Stimulated activated CD4-positive, alpha-beta T cell treated with anti-CD3 and anti-CD28 coated beads, Interleukin-4, amount 100 ng/mL, for 1 hour (primary cell): Measurements from ENCODE around the gene CSNK1E.

Experiments
- DNase-seq: peaks from one replicate; pipeline ENCODE4 v3.0.0-alpha.2; 2020

CSNK1E gene

DNA sequence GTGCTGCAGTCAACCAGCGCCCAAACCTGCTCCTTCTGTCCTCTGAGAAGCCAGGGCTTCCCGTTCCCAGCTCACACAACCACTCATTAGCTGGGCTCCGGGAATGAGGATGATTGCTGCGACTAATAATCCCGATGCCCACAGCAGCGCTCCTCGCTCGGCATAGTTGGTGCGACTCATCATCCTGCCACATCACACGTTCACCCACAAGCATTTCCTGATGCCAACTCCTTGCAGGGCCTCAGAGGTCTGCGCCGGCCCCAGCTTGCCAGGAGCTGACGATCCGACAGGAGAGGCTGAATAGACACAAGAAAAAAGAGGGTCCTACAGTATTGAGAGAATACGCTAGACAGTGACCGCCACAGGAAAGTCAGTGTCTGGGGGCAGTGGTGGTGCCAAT, 10.6 kb upstream of the CSNK1E start:
- DNase-seq = no peak

- DNase-seq = no peak
Observed at GRCh38 chr22:38327396-38327795, 10.2 kb upstream of the CSNK1E start.

- no peak for DNase-seq
Observed at GRCh38 chr22:38325587-38325986, 8.4 kb upstream of the CSNK1E start.

DNA sequence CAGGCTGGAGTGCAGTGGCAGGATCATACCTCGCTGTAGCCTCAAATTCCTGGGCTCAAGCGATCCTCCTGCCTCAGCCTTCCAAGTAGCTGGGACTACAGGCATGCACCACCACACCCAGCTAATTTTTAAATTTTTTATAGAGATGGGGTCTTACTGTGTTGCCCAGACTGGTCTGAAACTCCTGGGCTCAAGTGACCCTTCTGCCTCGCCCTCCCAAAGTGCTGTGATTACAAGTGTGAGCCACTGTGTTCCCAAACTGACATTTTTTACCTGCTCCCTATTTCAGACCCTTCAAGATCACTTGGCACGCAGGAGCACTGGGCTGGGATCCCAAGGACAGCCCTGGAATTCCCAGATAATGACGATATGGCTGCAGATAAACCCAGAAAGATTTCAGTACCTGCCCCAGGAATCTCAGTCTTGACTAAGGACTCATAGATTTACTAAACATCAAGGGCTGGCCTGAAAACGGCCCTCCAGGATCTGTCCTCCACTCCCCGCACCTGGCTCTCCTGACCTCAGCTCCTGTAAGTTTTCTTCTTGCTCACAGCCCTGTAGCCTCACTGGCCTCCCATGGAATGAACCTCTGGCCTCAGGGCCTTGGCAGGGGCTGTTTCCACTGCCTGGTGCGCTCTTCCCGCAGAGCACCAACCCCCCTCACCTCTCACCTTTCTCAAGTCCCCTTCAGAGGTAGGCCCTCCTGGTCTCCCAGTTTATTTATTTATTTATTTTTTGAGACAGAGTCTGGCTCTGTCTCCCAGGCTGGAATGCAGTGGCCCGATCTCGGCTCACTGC, 3.6 kb upstream of the CSNK1E start:
- DNase-seq = no peak

- DNase-seq = no peak
Observed at GRCh38 chr22:38318792-38319773, 1.9 kb upstream of the CSNK1E start.

DNA sequence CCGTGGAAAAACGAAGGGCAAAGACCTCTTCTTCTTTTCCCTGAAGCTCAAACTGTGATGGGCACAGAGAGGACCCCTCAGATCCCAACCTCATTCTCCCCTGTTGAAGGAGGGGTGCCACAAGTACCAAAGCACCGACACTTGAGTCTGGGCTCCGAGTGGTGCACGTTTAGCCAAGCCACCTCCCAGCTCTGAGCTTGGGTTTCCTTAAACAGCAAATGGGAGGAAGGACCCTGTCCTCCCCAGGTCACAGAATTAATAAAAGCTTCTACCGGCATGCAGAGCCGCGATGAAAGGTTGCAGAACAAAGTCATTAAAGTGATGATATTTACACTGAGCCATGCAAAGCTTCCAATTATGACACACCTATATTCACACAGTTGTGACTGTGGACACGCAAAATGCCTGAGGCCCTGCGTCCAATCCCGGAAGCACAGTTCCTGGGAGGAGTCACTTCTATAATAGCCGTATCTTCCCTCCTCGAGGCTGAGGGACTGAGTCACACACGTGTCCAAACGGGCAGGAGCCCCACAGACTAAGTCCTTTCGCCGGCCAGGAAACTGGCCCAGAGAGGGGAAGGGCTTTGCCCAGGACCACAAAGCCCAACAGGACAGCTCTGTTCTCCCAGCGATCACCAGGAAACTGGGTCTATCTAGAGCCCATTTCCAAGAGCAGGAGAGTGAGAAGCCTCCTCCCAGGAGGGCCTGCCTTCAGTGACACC, 922 bp upstream of the CSNK1E start:
- no peak for DNase-seq

DNA sequence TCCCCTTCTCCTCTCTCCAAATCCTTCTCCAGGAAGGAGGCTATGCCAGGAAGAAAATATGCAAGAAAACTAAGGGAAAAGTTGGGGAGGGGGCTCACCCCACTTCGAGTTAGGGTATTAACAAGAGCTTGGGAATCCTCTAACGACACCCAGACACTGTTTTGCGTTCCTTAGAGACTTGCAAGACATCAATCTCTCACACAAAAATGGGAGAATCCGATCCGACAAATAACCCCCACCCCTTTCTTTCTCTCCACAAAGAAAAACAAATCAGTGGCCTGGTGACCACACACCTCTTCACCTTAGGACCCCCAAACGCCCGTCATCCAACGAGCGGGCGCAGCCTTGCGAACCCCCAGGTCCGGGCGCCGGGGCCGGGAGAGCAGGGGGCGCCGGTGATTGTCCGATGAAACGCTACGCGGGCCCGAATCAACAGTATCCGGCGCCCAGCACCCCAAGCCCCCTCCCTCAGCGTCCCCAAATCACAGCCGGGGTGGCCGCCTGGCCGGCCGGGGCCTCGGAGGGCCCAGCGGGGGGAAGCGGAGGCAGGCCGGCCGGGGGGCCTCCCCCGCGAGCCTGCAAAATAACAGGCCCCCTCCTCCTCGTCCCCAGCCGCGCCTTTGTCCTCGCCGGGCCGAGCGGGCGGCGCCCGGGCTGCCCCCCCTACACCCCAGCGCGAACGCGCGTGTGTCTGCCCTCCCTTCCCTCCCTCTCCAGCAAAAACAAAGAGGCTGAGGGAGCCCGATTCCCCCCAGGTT, 690 bp downstream of the CSNK1E start:
- peak; percentile 54 for DNase-seq

- DNase-seq = no peak
Observed at GRCh38 chr22:38315823-38316363, 1.3 kb downstream of the CSNK1E start.

- no peak for DNase-seq
Observed at GRCh38 chr22:38314933-38315822, 2.1 kb downstream of the CSNK1E start.

GRCh38 chr22:38314051-38314932, 2.9 kb downstream of the CSNK1E start:
- no peak for DNase-seq

DNA sequence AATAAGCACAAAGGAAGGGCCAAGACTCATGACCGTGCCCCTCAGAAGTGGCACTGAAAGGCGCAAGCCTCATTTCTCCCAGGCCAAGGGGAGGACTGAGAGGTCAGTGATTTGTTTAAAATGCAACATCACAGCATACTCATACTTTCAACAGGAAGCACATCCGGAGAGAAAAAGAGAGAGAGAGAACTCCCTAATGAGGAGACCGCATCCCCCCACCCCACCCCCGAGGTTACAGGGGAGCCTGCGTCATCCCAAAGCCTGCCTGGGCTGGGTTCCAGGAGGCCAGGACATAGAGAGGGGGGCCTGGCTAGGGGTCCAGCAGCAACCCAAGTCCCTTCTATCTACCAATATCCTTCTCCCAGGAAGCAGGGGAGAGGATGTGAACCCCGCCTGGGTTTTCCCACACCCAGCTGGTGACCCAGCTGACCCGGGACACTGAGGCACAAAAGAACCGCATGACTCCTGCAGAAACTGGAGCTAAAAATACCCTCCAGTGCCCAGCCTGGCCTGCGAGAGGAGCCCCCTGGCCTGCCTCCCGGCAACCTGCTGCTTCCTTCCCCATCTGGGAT, 3.8 kb downstream of the CSNK1E start:
- DNase-seq = no peak

DNA sequence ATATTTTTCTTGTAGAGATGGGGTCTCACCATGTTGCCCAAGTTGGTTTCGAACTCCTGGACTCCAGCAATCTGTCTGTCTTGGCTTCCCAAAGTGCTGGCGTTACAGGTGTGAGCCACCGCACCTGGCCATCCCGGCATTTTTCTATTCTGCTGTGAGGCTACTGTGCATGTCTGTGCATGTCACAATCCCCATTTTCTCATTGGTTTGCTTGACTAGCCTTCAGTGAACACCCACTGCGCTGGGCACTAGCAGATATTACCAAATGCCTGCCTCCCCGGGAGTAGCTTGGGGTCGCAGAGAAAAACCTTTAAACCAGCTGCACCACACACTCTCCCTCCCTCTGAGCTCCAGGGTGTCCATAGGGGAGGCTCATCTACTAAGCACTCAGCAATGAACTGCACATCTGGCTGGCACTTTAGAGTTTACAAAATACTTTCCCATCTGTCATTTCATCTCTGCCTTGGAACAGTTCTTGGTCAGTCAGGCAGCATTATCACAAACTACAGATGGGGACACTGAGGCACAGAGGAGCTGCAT, 4.9 kb downstream of the CSNK1E start:
- no peak for DNase-seq

DNA sequence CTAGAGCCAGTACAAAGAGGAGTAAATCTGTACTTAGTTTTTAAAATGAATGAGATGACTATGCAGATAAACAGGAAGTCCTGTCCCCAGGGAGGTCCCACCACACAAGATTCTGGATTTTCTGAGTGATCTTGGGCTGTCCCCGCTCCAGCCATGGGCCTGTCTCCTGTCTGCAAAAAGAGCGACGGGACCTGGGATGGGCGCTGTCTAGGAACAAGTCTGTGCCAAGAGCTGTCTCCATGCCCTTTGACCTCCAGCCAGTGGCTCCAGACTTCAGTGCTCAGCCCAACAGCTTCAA, 6.0 kb downstream of the CSNK1E start:
- DNase-seq = no peak

- DNase-seq = no peak
Observed at GRCh38 chr22:38310518-38311322, 6.5 kb downstream of the CSNK1E start.

DNA sequence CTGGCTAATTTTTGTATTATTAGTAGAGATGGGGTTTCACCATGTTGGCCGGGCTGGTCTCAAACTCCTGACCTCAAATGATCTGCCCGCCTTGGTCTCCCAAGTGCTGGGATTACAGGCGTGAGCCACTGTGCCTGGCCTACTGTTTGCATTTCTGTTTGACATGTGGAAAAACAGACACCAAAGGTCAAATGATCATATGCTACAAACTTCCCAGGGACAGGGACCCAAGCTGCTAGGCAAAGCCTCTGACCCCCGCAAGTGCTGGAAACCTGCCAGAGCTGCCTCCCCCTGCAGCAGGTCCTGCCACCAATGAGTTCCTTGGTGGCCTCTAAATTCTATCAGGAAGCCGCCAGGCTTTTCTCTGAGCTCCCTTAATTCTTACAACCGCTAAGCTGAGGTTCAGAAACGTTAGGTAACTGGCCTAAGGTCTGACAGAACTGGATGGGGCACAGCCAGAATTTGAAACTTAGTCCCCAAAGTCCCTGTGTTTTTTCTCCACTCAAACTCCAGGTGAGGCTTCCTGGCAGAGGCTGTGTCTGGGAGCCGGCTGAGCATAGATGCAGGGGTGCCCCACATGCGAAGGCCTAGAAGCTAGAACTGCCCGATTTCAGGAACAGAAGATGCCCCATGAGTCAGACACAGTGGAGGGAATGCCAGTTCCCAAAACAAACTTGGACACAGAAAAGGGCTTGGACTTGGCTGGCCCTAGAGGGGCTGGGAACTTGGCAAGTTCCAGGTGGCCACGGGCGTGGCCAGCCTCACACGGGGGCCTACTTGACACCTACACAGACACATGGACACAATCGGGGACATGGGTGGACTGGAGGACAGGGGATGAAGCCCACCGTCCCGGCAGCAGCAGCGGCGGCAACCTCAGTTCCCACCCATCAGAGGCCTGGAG, 7.4 kb downstream of the CSNK1E start:
- DNase-seq = no peak

- DNase-seq = no peak
Observed at GRCh38 chr22:38308791-38309498, 8.3 kb downstream of the CSNK1E start.
